IMR-90 (cell line): Measurements from ENCODE around the gene ARMC3. TPM values are rescaled to one million over a fixed set of nuclear protein-coding genes. Genes with fewer than 3 reads are reported as not detected.

Source experiments
- ATAC-seq: fragments of 200-7000 bp; cut with Tn5 transposase; 2 replicates; pipeline ENCODE4 v1.9.1; 2020; ENCODE audit warnings: low read depth, mild to moderate bottlenecking, moderate library complexity
- BruUV-seq: library from RNA; stranded (reverse); fragments of 400-500 nt; replicated peaks from 2 replicates; lab custom pipeline; 2021; lab: Mats Ljungman, UMichigan
- CTCF ChIA-PET: fragments of 300-600 bp; formaldehyde crosslinking; extraction: SDS; loops from one replicate; lab custom pipeline; 2021; ENCODE audit warnings: antibody characterized with exemption; lab: Yijun Ruan, JAX
- POLR2A ChIA-PET: fragments of 300-600 bp; sonication (Branson Sonifier 250); formaldehyde crosslinking; loops from one replicate; lab custom pipeline; 2022; ENCODE audit warnings: antibody characterized with exemption; ENCODE audit not compliant: unreplicated experiment; lab: Charles Lee
- DNase-seq: peaks from one replicate; pipeline ENCODE4 v3.0.0; 2013
- H2AFZ ChIP-seq: replicated peaks from 2 replicates; pipeline ENCODE3; 2013; ENCODE audit warnings: low read length, mild to moderate bottlenecking; ENCODE audit not compliant: poor library complexity
- H2AK5ac ChIP-seq: 2 replicates; pipeline ENCODE4 v1.6.1; 2013; ENCODE audit warnings: low read depth, low read length, inconsistent platforms
- H2AK9ac ChIP-seq: replicated peaks from 2 replicates; pipeline ENCODE3; 2013; ENCODE audit warnings: mild to moderate bottlenecking, low read depth, low read length, moderate library complexity; ENCODE audit not compliant: poor library complexity
- H2BK120ac ChIP-seq: 2 replicates; pipeline ENCODE4 v1.6.1; 2013; ENCODE audit warnings: low read depth, low read length, inconsistent platforms
- H2BK15ac ChIP-seq: 3 replicates; pipeline ENCODE4 v1.6.1; 2013; ENCODE audit warnings: low read depth, low read length, inconsistent platforms
- H2BK20ac ChIP-seq: 2 replicates; pipeline ENCODE4 v1.6.1; 2013; ENCODE audit warnings: low read depth, mild to moderate bottlenecking, inconsistent platforms, low read length, moderate library complexity
- H2BK5ac ChIP-seq: 2 replicates; pipeline ENCODE4 v1.6.1; 2013; ENCODE audit warnings: mild to moderate bottlenecking, low read depth, low read length, inconsistent platforms; ENCODE audit not compliant: poor library complexity, severe bottlenecking
- H3K14ac ChIP-seq: replicated peaks from 2 replicates; pipeline ENCODE4 v1.6.1; 2013; ENCODE audit warnings: low read depth, low read length, inconsistent platforms
- H3K18ac ChIP-seq: 2 replicates; pipeline ENCODE4 v1.6.1; 2013; ENCODE audit warnings: low read depth, low read length, control low read depth
- H3K23ac ChIP-seq: 2 replicates; pipeline ENCODE4 v1.6.1; 2013; ENCODE audit warnings: low read depth, low read length, inconsistent platforms
- H3K27ac ChIP-seq: 2 replicates; pipeline ENCODE4 v1.5.1; 2013; ENCODE audit warnings: mild to moderate bottlenecking, control low read depth, low read length; ENCODE audit not compliant: insufficient read depth
- H3K27me3 ChIP-seq: 2 replicates; pipeline ENCODE4 v1.6.1; 2013; ENCODE audit warnings: low read length; ENCODE audit not compliant: control insufficient read depth, insufficient read depth
- H3K36me3 ChIP-seq: 2 replicates; pipeline ENCODE4 v1.6.1; 2013; ENCODE audit warnings: low read length, mixed read lengths; ENCODE audit not compliant: control insufficient read depth, insufficient read depth
- H3K4ac ChIP-seq: 2 replicates; pipeline ENCODE4 v1.6.1; 2013; ENCODE audit warnings: low read depth, low read length, inconsistent platforms
- H3K4me1 ChIP-seq: 2 replicates; pipeline ENCODE4 v1.6.1; 2013; ENCODE audit warnings: low read length, mixed read lengths; ENCODE audit not compliant: control insufficient read depth, insufficient read depth
- H3K4me2 ChIP-seq: 2 replicates; pipeline ENCODE4 v1.6.1; 2013; ENCODE audit warnings: low read depth, mild to moderate bottlenecking, control low read depth, low read length, moderate library complexity
- H3K4me3 ChIP-seq: 2 replicates; pipeline ENCODE4 v1.5.1; 2013; ENCODE audit warnings: low read depth, mild to moderate bottlenecking, control low read depth, low read length, moderate library complexity; ENCODE audit not compliant: insufficient read depth
- H3K56ac ChIP-seq: 2 replicates; pipeline ENCODE4 v1.6.1; 2013; ENCODE audit warnings: low read length, inconsistent platforms; ENCODE audit not compliant: insufficient read depth; ENCODE audit errors: extremely low read depth
- H3K79me1 ChIP-seq, 2 experiments: 2 replicates each; pipeline ENCODE4 v1.6.1; 2013; ENCODE audit warnings: low read length in 2 of 2, inconsistent platforms in 1 of 2, low read depth in 1 of 2
- H3K9ac ChIP-seq: 2 replicates; pipeline ENCODE4 v1.6.1; 2013; ENCODE audit warnings: low read depth, low read length, control low read depth
- H3K9me1 ChIP-seq: 2 replicates; pipeline ENCODE4 v1.6.1; 2013; ENCODE audit warnings: low read length, inconsistent platforms; ENCODE audit not compliant: insufficient read depth
- H3K9me3 ChIP-seq: 2 replicates; pipeline ENCODE4 v1.6.1; 2013; ENCODE audit warnings: low read length; ENCODE audit not compliant: control insufficient read depth, insufficient read depth
- H4K20me1 ChIP-seq: 2 replicates; pipeline ENCODE4 v1.6.1; 2013; ENCODE audit warnings: low read length, inconsistent platforms; ENCODE audit not compliant: insufficient read depth
- H4K5ac ChIP-seq: 2 replicates; pipeline ENCODE4 v1.6.1; 2013; ENCODE audit warnings: mild to moderate bottlenecking, low read depth, low read length, control low read depth
- H4K8ac ChIP-seq, 2 experiments: 2 replicates each; pipeline ENCODE4 v1.6.1; 2013; ENCODE audit warnings: low read depth in 2 of 2, low read length in 2 of 2, control low read depth in 1 of 2, inconsistent platforms in 1 of 2
- H4K91ac ChIP-seq: 2 replicates; pipeline ENCODE4 v1.6.1; 2013; ENCODE audit warnings: low read depth, low read length, inconsistent platforms; ENCODE audit not compliant: insufficient read depth
- CEBPB ChIP-seq: IDR thresholded peaks from 2 replicates; pipeline ENCODE4 v1.6.1; 2012; ENCODE audit warnings: low read depth, low read length, improper control_type of control experiment
- MXI1 ChIP-seq: IDR thresholded peaks from 2 replicates; pipeline ENCODE4 v1.6.1; 2012; ENCODE audit warnings: low read depth, mild to moderate bottlenecking, low read length, moderate library complexity, borderline replicate concordance
- POLR2A ChIP-seq: IDR thresholded peaks from 2 replicates; pipeline ENCODE4 v1.6.1; 2012; ENCODE audit warnings: mild to moderate bottlenecking, low read depth, low read length
- WGBS, 2 experiments: methylation state at CpG; one replicate each; pipeline versions ENCODE4 v1.1.5 to v1.1.7; 2013; ENCODE audit warnings: missing lambda C conversion rate in 2 of 2; ENCODE audit not compliant: insufficient read length in 1 of 2; ENCODE audit errors: extremely low coverage in 2 of 2; 5-methylcytosine and 5-hydroxymethylcytosine counted together
- dilution Hi-C: fragments of 300-500 bp; cut with HindIII; formaldehyde crosslinking; loops from one replicate; pipeline ENCODE4 v1.14.3; 2018; ENCODE audit warnings: low sequenced_read_pairs; ENCODE audit not compliant: unreplicated experiment
- in situ Hi-C: fragments of 300-500 bp; cut with MboI; formaldehyde crosslinking; loops from 3 replicates; pipeline ENCODE4 v1.14.3; 2019; ENCODE audit warnings: low sequenced_read_pairs, inconsistent platforms, mixed read lengths
- intact Hi-C: fragments of 100-400 bp; cut with micrococcal nuclease; formaldehyde crosslinking; loops from 2 replicates; pipeline ENCODE4 v1.10.0; 2022
- polyA plus RNA-seq, 3 experiments: library from polyadenylated mRNA; depleted of rRNA; stranded (reverse); fragments of >200 nt; gene quantifications; 2 replicates each; pipeline ENCODE4 v1.2.3, GENCODE V29; 2012; ENCODE audit warnings: low replicate concordance in 1 of 3
- total RNA-seq: library from RNA; depleted of rRNA; stranded (reverse); fragments of >200 nt; gene quantifications from 2 replicates; pipeline ENCODE4 v1.2.3, GENCODE V29; 2012

ARMC3 gene
- total and polyA plus RNA-seq, 2 of the 4 experiments (the other 2 are of a cell fraction) = not detected

- Histone ChIP-seq H3K4ac (no peak overlapping the region), H3K4me3 (no peak overlapping the region), H3K9ac (no peak overlapping the region), H3K27me3 (no peaks in the 10 kb centered on the region), H4K20me1 (no peaks in the 10 kb centered on the region), H2AK9ac (no peak overlapping the region), H2BK15ac (no peak overlapping the region), H3K4me2 (no peak overlapping the region), H2AK5ac (no peak overlapping the region), H2BK5ac (no peak overlapping the region), H3K79me1 (no peaks in the 10 kb centered on the region), H2AFZ (no peak overlapping the region), H2BK120ac (no peak overlapping the region), H4K91ac (no peak overlapping the region), H3K9me3 (peaks cover 2% of the 10 kb centered on the region; the same call in 1 of the 2 replicates), H3K9me1 (no peaks in the 10 kb centered on the region), H3K4me1 (no peaks in the 10 kb centered on the region), H3K23ac (no peak overlapping the region), H3K27ac (no peak overlapping the region), H3K36me3 (no peaks in the 10 kb centered on the region), H3K14ac (no peak overlapping the region), H3K18ac (no peak overlapping the region), H4K8ac (no peak overlapping the region), H2BK20ac (no peak overlapping the region), H3K56ac (no peak overlapping the region), H4K5ac (no peak overlapping the region)
- dilution Hi-C loops = no loop called here
- ChIA-PET POLR2A (no interaction called here), CTCF (no interaction called here)
- DNase-seq = no peak
- no CpG with 5 or more reads among the region's 2 CpGs for WGBS, 2 experiments
- in situ Hi-C loops = no loop called here
- BruUV-seq = no TSS peak
- intact Hi-C loops = no loop called here
- TF ChIP-seq POLR2A (no peak), MXI1 (no peak), CEBPB (0 out of 2 replicates have a peak, but pooled peaks have one; percentile 31)
- ATAC-seq = no peak
Observed at GRCh38 chr10:22958338-22958737, 30.5 kb downstream of the ARMC3 start.
